Epidermal melanocyte (primary cell): ENCODE measurements around the gene SYT12.

Source experiments
- DNase-seq: peaks from one replicate; pipeline ENCODE4 v3.0.0; 2011; ENCODE audit warnings: low spot score; ENCODE audit not compliant: insufficient read length

Gene SYT12

DNA sequence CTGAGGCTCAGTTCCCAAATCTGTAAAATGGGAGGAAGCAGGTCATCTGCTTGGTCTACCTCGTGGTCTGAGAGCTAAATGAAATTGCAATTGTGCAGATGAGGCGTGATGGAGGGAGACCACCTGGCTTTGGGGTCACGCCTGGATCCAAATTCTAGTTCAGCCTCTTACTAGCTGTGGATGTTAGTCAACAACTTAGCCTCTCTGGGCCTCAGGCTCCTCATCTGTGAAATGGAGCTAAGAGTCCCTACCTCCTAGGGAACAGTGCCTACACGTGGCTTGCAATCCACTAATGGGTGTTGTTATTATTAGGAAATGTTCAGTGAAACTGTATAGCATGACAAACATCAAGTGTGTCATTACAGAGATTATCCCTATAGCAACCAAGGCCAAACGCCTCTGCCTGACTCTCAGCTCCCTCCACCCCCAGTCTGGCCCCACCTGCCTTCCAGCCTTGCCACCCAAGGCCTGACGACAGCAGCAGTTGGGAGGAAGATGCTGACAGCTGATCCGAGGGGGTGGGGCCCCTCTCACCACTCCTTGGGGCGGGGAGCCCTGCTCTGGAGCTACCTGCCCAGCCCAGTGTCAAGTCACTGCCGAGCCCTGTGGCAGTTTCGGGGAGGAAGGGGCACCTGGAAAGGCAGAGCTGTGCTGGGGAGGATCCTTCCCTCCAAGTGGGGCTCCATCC lies 32.0 kb downstream of the SYT12 start:
- no peak for DNase-seq

DNA sequence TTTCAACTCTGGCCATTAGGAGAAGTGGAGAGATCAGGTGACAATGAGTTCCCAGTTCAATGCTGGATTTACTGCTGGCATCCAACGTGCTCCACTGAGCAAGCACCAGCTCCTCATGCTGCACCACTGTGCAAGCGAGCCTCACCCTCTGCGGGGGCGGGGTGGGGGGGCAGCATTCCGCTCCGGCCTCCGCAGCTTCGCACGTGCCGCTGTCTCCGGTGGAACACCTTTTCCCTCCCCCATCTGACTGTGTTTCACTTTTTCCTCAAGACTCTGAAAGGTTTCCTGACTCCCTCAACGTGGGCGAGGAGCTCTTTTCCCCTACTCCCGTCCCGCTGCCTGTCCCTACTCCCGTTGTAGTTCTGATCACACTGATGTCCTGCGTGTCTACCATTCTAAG lies 32.9 kb downstream of the SYT12 start:
- DNase-seq: no peak

DNA sequence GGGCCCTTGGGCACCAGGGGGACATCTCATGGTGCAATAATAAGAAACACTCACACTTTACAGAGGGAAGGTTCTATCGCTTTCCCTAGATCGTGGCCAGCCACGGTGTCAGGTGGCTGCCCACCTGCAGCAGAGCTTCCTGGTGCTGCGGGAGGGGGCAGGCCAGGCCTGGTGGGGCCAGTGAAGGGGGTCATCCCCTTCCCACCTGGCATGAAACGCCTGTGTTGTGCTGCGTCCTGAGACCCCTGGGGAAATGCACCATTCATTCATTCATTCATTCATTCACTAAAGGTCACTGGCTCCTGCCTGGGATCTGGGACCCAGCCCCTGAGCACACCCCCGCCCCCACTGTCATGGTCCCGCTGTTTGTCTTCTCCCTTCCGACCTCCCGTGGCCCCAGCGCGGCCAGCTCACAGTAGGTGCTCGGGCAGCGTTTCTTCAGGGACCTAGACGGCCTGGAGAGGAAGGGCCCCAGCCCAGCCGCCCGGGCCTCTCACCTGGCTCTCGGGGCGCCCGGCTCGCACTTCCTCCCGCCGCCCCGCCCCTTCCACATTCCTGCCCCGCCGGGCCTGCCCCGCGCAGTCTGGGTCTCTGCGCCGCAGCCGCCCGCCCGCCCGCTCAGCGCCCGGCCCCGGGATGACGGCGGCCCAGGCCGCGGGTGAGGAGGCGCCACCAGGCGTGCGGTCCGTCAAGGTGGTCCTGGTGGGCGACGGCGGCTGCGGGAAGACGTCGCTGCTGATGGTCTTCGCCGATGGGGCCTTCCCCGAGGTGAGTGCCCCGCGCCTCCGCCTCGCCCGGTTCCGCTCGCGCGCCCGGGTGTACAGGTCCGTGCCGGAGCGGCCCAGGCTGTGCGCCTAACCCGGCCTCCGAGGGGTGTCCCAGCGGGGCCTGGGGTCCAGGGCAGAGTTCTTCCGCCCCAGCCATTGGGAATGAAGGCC lies 33.6 kb downstream of the SYT12 start, which contains the start of gene RHOD:
RHOD (plus strand) TSS at position 581 of the 938 bp plus-strand sequence; CDS start at position 637, 56 bp downstream.
- DNase-seq: no peak

DNA sequence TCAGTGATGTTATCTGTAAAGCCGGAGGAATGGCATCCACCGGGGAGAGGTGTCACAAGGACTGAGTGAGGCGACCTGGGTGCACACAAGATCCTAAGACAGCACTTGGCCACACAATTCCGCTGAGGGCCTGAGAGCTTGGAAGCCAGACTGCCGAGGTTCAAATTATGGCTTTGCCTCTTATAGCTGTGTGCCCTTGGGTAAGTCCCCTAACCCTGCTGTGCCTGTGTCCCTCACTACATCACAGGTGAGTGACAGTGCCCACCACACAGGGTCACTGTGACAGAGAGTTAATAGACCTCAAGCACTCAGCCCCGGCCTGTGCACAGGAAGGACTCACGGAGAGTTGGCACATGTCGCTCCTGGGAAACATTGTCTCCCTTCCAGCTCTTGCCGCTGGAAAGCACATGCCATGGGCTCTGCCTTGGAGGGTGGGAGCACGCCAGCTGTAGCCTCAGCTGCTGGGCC lies 34.3 kb downstream of the SYT12 start:
- DNase-seq: no peak

DNA sequence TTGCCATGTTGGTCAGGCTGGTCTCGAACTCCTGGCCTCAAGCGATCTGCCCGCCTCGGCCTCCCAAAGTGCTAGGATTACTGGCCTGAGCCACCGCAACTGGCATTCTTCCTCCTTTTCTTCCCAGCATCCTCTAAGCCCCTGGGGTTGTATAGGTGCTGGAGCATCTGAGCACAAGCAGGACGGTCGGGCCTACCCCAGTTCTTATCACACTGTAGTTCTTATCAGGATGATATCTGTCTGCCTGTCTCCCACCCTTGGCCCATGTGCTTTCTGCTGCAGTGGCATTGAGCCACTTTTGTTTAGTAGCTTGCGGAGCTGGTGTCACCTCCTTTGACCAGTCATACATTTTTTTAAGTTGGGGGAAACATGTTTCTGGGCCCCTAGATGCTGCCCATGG lies 35.6 kb downstream of the SYT12 start:
- no peak for DNase-seq

DNA sequence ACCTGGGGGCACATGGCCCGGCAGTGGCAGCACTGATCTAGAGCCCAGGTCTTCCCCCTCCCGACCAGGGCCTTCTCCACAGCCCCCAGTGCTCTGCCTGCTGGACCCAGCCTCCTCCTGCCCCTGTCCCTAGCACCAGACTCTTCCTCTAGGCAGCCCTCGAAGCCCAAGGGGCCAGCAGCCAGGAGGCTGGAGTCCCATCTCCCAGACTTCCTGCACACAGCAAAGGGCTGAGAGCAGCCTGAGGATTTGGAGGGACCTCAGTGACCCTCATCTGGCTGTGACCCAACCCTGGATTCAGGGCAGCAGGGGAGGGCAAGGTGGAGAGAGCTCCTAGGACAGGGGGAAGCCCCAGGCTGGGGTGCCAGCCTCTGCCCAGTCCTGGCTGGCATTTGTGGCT lies 36.7 kb downstream of the SYT12 start:
- DNase-seq: no peak

DNA sequence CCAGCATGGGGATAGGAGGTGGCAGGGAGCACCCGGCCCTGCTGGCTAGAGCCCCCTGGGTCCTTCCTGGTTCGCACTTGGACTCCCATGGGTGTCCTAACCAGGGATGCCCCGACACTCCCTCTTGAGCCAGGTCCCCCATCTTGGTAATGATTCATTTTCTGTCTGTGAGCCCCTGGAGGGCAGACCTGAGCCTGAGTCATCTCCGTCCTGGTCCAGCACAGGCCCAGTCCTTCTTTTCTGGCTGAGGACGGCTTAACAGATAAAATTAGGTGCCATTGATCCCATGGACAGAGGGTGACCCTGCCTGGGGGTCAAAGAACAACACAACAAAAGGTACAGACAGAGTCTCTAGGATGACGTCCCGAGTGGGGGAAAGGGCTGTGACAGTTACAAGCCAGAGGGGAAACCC lies 37.2 kb downstream of the SYT12 start:
- no peak for DNase-seq

DNA sequence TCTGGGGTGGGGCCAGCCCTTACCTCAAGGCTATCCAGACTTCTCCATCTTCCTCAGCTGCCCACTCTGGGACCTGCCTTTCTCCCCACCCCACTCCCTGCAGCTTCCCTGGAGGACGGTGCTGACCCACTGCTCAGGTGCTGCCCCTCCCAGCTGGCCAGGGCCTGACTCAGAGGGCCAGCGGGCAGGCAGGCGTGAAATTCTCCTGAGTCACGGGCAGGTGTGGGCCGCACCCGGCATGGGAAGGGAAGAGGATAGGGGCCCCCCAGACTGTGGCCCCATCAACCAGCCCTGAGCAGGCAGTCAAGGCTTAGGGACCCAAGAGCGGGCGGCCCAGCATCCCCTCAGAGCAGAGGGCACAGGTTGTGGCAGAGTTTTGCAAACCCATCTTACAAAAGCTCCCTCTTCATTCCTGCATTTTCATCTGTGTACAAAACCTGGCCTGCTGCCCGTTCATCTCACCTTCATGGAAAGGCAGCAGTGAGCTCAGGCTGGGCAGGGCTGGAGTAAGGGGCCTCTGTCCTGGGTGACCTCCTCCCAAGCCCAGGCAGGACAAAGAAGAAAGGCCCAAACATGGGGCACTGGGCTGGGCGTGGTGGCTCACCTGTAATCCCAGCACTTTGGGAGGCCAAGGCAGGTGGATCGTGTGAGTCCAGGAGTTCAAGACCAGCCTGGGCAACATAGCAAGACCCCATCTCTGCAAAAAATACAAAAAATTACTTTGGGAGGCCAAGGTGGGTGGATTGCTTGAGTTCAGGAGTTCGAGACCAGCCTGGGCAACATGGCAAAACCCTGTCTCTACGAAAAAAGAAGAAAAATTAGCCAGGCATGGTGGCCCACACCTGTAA lies 39.8 kb downstream of the SYT12 start:
- DNase-seq: no peak

DNA sequence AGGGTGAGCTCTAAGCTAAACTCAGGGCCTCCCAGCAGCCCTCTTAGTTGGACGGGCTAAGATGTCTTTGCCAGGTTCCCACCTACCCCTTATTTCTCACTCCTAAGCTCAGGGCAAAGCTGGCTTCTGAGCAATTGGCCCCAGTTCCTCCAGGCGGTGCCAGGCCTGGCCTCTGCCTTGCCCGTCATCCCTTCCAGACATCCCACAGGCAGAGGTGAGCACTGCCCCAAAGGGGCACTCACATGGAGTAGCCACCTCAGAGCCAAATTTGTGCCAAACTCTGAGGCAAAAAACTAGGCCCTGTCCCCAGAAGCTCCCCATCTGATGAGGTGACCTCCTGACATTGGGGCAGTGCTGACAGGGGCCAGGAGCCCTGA lies 43.4 kb downstream of the SYT12 start:
- DNase-seq: no peak

DNA sequence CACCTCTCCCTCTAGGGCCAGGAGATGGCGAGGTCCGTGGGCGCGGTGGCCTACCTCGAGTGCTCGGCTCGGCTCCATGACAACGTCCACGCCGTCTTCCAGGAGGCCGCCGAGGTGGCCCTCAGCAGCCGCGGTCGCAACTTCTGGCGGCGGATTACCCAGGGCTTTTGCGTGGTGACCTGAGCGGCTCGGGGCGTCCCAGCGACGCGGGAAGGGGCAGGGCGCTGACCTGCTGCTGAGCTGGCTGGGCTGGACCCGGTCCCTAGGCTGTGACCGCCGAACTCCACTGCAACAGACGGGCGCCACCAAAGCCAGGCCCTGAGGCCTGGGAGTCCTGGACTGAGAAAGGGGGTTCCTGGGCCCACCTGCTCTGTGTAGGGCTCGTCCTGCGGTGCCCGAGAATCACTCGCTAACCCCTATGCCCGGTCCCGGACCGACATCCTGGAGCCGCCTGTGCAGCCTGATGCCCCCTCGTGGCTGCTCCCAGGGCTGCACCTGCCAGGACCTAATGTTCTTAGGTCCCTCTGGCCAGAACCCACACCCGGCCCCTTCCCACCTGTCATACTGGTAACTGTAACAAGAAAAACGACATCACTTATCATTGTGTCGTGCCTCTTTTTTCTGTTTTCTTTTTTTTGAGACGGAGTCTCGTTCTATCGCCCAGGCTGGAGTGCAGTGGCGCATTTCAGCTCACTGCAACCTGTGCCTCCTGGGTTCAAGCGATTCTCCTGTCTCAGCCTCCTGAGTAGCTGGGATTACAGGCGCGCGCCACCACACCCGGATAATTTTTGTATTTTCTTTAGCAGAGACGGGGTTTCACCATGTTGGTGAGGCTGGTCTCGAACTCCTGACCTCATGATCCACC lies 48.7 kb downstream of the SYT12 start:
- DNase-seq: peak; percentile 83

DNA sequence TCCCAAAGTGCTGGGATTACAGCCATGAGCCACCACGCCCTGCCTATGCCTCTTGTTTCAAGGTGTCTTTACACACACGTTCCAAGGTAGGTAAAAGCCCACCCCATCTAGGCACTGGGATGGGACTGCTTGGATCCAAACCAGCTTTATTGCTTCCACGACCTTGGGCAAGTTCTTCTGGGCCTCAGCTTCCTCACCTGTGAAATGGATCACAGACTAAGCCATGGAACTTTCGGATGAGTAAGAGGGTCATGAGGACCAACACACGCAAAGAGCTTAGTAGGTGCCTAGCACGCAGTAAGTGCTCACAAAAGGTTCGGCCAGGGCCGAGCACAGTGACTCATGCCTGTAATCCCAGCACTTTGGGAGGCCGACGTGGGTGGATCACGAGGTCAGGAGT lies 49.4 kb downstream of the SYT12 start:
- DNase-seq: no peak

DNA sequence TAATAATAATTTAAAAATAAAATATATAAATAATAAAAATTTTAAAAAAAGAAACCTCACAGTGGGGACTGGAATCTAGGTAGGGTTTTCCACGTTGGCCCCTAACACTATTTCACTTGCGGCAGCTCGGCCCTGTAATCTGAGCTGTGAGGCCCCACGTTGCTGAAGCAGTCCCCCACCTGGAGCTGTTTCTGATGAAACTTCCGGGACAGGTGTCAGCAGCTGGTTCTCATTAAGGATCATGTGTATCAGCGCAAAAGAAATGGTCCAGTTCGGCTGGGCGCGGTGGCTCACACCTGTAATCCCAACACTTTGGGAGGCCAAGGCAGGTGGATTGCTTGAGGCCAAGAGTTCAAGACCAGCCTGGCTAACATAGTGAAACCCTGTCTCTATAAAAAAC lies 51.0 kb downstream of the SYT12 start:
- DNase-seq: no peak

DNA sequence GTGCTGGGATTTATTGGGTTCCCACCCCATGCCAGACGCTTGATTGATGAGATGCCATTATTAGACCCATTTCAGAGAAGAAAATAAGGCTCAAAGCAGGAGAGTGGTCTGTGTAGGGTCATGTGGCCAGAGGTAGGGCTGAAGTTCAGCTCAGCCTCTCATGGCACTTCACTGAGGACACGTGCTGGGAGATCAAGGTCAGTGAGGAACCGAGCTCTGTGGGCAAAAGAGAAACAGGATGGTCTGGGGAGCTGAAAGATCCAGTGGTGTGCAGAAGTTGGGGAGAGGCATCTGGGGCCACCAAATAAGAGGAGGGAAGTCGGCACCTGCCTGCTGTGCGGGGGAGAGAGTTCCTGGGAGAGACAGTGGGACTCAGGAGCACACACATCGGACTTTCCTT lies 53.3 kb downstream of the SYT12 start:
- no peak for DNase-seq

DNA sequence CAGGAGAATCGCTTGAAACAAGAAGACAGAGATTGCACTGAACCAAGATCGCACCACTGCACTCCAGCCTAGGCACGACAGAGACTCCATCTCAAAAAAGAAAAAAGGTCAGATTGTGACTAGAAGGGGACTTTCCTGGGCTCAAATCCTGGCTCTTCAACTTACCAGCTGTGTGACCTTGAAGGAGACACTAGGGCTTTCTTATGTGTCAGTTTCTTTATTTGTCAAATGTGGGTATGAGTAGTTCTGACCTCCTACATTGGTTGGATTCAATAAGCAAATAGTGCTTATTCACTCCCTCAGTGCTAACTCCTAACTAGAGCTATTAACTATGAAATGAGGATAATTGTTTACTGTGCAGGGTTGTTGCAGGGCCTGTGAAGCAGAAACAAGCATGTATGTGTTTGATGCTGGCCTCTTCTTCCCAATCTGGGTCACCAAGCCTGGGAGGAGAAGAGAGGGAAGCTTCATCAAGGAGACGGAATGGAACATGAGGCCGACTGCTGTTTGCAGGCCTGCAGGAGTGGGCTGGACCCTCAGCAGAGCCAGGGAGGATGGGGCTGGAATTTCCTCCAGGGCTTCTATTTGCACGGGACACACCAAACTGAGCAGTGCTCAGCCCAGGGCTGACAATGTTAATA lies 56.3 kb downstream of the SYT12 start:
- no peak for DNase-seq

DNA sequence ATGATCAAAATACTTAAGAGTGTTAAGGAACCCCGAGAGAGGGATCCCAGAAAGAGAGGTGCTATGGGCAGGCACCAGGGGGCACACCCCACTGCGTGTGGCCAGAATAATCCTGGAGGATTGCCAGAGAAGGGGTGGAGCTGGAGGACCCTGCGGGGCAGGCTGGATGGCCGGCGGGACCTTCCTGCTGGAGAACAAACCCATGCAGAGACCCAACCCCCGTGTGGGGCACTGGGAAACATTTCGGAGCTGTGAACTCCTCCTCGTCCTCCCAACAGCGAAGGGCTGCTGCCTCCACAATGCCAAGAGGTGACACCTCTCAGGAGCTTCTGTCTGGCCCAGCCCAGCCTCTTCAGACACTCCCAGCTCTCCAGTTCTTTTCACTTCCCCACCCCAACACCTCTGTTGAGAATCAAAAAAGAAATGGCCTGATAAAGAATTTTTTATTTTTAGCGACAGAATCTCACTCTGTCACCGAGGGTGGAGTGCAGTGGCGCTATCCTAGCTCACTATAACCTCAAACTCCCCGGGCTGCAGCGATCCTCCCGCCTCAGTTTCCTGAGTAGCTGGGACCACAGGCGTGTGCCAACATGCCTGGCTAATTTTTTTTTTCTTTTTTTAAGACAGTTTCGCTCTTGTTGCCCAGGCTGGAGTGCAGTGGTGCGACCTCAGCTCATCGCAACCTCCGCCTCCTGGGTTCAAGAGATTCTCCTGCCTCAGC lies 59.3 kb downstream of the SYT12 start:
- DNase-seq: no peak

DNA sequence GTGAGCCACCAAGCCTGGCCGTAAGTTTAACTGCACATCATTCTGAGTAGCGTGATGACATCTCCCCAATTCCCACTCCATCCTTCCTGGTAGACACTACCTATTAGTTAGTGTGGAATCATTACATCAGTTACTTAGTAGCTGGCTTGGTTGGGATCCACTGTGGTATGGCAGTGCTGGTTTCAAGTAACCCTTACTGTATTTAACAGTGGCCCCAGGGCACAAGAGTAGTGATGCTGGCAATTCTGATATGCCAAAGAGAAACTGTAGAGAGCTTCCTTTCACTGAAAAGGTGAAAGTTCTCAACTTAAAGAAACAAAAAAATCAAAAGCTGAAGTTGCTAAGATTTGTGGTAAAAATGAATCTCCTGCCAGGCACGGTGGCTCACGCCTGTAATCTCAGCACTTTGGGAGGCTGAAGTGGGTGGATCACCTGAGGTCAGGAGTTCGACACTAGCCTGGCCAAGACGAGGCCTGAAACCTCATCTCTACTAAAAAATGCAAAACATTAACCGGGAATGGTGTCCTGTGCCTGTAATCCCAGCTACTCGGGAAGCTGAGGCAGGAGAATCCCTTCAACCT lies 60.9 kb downstream of the SYT12 start:
- no peak for DNase-seq

DNA sequence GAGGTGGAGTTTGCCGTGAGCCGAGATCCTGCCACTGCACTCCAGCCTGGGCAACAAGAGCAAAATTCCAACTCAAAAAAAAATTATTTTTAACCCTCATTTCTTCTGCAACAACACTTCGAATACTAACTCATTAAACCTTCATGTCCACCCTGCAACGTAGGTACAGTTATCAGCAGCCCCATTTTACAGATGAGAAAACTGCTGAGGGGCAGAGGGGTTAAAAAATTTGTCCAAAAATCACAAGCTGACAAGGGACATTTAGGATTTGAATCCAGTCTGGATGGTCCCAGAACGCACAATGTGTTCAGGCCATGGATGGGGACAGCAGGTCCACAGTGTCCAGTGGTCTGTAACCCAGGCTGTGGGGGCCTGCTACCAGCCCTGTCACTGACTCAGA lies 62.7 kb downstream of the SYT12 start:
- no peak for DNase-seq

DNA sequence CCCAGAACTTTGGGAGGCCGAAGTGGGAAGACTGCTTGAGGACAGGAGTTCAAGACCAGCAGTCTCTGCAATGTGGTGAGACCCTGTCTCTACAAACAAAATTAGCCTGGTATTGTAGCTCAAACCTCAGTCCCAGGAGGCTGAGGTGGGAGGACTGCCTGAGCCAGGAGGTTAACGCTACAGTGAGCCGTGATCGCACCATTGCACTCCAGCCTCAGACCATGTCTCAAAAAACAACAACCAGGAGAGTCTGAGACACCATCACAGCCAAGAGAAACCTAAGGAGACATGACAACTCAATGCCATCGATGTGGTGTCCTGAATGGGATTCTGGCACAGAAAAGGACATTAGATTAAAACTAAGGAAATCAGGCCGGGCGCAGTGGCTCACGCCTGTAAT lies 67.8 kb downstream of the SYT12 start:
- DNase-seq: no peak

DNA sequence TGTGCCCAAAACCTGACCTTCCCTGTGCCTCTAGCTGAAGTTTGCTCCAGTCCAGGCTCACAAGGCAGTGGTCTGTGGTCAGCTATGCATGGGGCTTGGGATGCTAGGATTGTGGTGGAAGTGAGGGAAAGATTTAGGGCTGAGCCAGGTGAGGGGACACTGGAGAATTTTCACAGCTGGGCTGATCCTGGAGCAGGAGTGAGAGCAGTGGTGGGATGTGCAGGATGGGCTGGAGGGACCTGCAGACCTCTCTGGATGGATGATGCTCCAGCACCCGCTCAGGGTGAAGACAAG lies 72.2 kb downstream of the SYT12 start:
- no peak for DNase-seq
